SH-SY5Y (cell line): ENCODE measurements around the gene TIMMDC1.

Experiments
- GATA2 ChIP-seq: IDR thresholded peaks from 2 replicates; pipeline ENCODE4 v1.6.1; 2011; ENCODE audit warnings: mild to moderate bottlenecking, low read depth, low read length
- GATA3 ChIP-seq: IDR thresholded peaks from 2 replicates; pipeline ENCODE4 v1.6.1; 2011; ENCODE audit warnings: low read depth, mild to moderate bottlenecking, low read length, moderate library complexity

The TIMMDC1 gene

DNA sequence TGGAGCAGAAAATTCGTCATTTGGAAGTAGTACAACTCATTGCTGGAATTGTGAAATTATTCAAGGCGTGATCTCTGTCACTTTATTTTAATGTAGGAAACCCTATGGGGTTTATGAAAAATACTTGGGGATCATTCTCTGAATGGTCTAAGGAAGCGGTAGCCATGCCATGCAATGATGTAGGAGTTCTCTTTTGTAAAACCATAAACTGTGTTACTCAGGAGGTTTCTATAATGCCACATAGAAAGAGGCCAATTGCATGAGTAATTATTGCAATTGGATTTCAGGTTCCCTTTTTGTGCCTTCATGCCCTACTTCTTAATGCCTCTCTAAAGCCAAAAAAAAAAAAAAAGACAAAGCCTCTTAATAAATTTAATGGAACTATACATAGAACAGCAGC, 5.5 kb upstream of the TIMMDC1 start:
- TF ChIP-seq GATA3 (no peak), GATA2 (no peak)

DNA sequence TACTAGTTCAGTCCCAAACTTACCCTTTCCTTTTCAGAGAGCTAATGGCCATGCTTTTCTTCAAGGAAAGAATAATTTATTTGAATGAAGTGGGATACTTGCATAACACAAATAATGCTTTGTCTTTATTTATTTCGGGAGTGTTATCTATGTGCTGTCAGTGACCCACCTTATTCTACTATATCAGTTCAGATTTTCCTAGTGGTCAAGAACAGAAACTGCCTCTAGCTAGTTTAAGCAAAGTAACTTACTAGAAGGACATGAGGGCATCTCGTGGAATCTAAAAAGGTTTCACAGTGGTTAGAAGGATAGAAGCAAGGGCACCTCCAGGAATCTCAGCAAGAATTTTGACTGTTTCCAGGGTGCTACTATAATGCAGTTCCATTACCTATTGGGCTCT, 3.8 kb upstream of the TIMMDC1 start:
- no peak for TF ChIP-seq GATA2
- no peak for TF ChIP-seq GATA3

DNA sequence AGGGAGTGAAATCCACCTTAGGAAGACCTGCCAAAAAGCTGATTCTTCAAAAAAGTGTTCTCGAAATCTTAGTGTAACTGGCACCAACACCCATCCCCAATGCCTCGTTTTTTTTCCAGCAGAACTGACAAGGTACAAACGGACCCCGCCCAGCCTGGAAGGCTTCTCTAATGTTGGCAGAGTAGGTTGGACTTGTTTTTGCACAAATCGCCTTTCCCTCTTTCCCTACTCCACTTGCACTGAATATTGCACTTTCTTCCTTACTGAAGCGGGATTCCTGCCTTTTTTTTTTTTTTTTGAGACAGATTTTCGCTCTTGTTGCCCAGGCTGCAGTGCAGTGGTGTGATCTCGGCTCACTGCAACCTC, 544 bp upstream of the TIMMDC1 start:
- no peak for TF ChIP-seq GATA2
- TF ChIP-seq GATA3: no peak

DNA sequence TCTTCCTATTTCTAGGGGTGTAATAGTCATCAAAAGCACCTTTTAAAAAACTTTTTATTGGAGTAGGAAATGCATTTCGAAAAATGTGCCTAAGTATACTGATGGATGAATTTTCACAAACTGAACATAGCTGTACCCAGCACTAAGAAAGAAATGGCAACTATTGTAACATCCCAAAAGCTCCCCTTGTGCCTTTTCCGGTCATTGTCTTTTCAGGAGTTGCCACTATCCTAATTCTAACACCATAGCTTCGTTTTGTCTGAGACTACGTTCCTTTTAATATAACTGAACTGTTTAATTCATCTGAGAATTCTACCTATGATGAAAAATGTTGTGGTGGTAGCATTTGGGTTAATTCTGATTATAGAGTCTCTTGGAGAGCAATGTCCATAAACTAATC, 1.9 kb downstream of the TIMMDC1 start:
- TF ChIP-seq GATA3 (no peak), GATA2 (no peak)

DNA sequence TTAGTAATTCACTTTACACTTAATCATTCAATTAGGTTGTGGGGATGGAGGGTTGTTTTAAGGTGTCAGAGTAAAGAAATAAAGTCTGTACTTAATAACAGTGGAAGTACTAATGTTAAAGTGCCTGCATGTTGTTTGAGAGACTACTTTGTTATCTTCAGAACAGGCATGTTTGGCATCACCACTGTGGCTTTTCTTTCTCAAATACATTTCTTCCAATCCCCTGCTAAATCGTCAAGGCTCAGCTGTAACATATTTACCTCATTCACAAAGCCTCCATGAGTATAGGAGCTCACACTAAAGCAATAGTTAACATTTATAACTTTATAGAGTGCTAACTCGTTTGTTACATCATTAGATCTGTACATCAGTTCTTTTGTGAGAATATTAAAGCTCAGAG, 2.6 kb downstream of the TIMMDC1 start:
- no peak for TF ChIP-seq GATA2
- no peak for TF ChIP-seq GATA3

DNA sequence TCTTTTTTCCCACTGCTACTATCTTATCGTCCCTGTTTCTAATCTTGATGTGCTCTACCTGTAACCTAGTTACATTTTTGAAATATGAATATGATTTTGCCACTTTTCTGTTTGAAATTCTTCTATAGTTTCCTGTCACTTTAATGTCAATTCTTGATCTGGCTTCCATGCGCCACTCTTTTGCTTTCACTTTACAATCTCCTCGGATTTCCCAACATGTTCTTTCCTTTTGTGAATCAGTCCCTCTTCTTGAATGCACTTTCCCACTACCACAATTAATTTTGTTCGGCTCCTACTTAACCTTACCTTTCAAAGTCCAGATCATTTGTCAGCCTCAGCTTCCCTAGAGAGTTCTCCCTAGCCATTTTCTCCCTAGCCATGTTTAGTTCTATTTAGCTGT, 8.3 kb downstream of the TIMMDC1 start:
- TF ChIP-seq GATA2 (no peak), GATA3 (no peak)

DNA sequence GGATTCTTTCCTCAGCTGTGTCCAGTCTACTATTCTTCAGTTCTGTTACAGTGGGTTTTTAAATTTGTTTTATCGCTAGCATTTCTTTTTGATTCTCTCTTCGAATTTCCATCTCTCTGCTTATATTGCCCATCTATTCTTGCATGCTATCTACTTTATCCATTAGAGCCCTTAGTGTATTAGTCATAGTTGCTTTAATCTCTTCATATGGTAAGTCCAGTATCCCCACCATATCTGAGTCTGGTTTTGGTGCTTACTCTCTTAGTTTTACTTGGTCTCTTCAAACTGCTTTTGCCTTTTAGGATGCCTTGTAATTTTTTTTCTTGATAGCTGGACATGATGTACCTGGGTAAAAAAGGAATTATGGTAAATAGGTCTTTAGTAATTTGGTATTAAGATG, 9.1 kb downstream of the TIMMDC1 start:
- TF ChIP-seq GATA3: no peak
- TF ChIP-seq GATA2: no peak

DNA sequence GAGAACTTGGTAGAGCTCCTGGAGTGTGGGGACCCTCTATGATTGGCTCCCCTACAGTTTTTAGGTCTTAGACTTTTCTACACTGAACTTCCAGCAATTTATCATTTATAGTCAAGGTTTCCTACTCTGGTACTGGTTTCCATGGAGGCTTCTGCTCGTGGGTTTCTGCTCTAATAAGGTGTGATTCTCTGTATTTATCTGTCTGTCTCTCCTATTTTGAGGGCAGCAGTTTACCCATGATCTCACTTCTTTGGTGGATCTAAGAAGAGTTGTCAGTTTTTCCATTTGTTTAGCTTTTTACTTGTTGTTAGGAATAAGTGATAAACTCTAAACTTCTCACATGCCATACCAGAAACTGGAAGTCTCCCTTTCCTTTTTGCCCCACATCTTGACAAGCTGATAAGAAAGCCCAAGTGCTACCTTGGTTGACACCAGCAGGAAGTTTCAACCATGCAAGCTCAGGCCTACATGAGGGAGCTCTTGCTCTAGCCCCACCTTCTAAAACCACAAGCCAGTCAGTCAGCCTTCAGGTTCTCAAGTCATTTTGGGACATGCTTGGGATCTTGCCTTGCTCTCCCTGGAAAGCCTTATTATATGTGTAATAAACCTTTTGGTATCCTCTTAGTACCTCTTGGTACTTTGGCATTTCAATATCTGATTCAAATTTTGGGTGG, 10.0 kb downstream of the TIMMDC1 start:
- TF ChIP-seq GATA3 (no peak), GATA2 (no peak)

DNA sequence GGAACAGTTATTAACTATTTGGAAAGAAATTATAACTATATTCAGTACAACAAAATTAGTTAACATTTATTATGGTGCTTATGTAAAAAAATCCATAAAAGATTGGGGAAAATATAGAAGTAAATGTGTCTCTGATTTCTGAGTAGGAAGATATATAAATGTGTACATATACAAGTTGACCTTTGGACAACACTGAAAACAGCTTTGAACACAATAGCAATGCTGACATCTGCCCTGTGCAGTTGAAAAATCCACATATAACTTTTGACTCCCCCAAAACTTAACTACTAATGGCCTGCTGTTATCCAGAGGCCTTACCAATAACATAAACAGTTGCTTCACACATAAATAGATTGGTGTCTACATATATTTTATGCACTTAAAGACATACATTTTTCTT, 12.3 kb downstream of the TIMMDC1 start:
- TF ChIP-seq GATA2: no peak
- no peak for TF ChIP-seq GATA3

DNA sequence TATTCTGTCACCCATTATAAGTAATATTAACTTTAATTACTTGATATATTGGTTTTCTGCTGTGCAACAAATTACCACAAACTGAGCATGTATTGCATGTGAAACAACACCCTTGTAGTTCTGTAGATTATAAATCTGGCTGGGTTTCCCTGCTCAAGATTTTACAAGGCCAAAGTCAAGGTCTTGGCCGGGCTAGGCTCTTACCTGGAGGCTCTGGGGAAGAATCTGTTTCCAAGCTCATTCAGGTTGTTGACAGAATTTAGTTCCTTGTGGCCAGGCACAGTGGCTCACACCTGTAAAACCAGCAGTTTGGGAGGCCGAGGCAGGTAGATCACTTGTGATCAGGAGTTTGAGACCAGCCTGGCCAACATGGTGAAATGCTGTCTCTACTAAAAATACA, 16.3 kb downstream of the TIMMDC1 start:
- TF ChIP-seq GATA2 (no peak), GATA3 (no peak)

DNA sequence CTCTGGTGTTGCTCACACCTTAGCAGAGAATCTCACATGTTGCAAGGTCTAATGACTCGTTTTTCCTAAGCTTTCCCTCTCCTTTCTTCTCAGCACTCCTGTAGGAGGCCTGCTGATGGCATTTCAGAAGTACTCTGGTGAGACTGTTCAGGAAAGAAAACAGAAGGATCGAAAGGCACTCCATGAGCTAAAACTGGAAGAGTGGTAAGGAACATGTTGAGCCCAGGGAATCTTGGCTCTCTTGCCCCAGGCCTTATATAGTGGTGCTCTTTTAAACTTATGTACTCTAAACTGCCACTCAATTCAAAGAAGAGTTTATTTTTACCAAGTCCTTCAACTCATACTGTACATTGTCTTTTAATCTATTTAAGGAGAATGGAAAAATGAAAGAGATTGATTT, 18.8 kb downstream of the TIMMDC1 start:
- TF ChIP-seq GATA3 (no peak), GATA2 (no peak)

DNA sequence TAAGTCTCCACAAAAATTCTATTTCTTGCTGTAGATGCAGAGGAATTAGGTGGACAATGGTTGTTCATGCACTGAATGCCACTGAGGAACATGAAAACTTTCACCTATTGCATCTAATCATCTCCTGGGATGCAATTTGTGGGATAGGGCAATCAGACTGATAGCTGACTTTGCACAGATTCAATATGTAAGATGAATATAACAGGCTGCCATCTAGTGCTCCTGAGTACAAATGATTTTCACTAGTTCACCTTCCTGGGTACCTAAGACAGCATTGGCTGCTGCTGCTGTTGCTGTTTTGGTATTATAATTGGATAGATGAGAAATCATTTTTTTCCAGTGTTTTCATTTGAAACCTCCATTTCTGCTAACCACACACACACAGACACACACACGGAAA, 19.7 kb downstream of the TIMMDC1 start:
- TF ChIP-seq GATA2 (no peak), GATA3 (no peak)

DNA sequence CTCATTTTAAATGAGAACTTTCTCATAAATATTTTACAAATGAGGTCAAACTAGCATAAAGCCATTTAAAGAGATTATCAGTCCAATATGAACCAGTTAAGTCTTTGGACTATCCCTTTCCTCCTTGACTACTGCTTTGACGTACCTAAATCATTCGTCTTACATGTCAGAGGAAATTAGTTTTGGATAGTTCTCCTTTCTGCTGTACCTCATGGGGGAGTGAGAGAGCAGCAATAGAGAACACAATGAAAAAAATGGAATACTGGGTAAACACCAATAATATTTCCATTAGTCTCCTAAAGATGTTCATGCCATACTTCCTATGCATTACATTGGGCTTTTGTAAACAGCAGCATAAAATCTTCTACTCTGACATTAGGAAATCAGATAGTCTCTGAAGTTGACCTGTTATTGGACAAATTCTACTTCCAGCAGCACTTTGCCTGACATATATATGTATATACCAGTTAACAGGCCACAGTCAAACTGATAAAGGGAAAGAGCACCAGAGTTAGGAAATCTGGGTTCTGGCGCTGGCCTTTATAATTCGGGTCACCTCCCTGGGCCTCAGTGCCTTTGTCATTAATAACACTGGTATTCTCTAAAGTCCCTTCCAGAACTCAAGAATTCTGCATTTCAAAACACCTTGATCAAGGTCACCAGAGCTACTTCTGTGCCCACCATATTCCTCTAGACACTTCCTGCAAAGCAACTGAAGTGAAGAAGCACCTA, 26.8 kb downstream of the TIMMDC1 start:
- no peak for TF ChIP-seq GATA2
- TF ChIP-seq GATA3: no peak

DNA sequence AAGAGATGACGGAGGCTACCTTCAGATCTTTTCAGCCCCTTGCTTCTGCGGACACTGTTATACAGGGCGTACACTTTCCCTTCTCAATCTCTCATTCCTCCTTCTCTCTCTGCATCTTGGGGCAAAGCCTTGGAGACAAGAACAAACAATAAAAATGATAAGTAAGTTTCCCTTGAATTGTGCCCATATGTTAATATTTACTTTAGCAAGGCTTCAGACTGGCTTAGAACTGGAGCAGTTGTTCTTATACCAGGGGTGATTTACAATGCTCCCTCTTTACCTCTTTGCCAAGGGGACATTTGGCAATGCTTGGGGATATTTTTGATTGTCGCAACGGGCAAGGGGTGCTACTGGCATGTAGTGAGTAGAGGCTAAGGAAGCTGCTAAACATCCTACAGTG, 29.4 kb downstream of the TIMMDC1 start:
- TF ChIP-seq GATA2: no peak
- TF ChIP-seq GATA3: no peak

DNA sequence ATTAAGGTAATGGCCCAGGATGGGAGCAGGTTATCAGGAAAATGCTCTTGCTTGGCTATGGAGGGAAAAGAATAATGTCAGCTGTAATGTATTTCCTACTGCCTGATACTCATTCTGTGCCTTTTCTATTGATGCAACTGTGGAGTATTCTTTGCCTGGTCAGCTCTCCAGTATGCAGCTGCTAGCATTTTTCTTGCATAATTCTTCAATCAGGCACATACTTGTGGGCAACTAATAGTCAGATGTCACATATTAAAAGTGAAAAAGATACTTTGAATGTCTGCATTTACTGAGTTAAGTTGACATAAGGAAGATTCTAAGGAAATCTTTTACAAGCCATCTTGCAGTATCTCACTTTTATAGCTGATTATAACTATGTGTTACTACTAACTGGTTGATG, 31.5 kb downstream of the TIMMDC1 start:
- no peak for TF ChIP-seq GATA2
- TF ChIP-seq GATA3: no peak

DNA sequence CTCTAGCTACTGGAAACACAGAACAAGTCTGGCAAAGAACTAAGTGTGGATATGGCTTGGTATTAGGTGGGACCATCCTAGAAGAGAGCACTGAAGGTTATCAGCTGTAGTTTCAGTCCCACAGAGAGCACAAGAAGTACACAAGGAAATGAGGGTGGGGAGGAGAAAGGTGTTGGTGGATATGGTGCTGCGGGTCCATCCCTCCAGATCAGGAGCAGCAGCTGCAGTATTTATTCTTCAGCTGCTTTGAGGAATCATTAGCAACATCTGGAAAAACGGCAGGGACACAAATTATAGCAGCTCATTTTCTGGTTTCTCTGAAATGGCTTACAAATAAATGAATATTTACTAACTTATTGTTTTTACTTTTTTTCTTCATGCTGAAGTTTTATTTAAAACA, 32.1 kb downstream of the TIMMDC1 start:
- TF ChIP-seq GATA2 (no peak), GATA3 (no peak)

DNA sequence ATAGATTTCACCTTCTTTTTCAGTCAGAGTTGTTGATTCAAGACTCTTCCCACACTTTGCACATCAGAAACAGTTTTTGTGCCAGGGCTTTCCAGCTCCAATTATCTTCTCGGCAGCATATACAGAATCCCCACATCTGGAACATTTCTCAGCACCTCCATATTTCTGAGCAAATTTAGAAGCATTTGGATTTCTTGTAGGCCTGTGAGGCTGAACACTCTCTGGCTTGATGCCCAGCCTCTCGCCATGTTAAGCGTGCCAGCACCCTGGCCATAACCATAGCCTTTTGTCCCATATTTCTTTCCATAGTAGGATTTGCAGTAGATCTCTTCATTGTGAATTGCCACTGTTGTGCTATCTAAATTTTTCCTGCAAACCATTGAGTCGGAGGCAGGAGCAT, 32.8 kb downstream of the TIMMDC1 start:
- TF ChIP-seq GATA2 (no peak), GATA3 (no peak)
